Neural progenitor cell (in vitro differentiated cells): ENCODE measurements around the gene R3HDM2.

Experiments
- EZH2 ChIP-seq: fragments of 200-600 bp; sonication (generic); IDR thresholded peaks from 2 replicates; pipeline ENCODE4 v1.6.1; 2017; ENCODE audit warnings: antibody characterized with exemption, mild to moderate bottlenecking, moderate library complexity
- EZH2phosphoT487 ChIP-seq: fragments of 200-600 bp; sonication (generic); IDR thresholded peaks from 2 replicates; pipeline ENCODE4 v1.6.1; 2017; ENCODE audit warnings: antibody characterized with exemption
- TF ChIP-seq, protein P1 (sequence below): fragments of 200-600 bp; sonication (generic); IDR thresholded peaks from 2 replicates; pipeline ENCODE4 v1.5.1; 2017; ENCODE audit warnings: antibody characterized with exemption, mild to moderate bottlenecking

DNA sequence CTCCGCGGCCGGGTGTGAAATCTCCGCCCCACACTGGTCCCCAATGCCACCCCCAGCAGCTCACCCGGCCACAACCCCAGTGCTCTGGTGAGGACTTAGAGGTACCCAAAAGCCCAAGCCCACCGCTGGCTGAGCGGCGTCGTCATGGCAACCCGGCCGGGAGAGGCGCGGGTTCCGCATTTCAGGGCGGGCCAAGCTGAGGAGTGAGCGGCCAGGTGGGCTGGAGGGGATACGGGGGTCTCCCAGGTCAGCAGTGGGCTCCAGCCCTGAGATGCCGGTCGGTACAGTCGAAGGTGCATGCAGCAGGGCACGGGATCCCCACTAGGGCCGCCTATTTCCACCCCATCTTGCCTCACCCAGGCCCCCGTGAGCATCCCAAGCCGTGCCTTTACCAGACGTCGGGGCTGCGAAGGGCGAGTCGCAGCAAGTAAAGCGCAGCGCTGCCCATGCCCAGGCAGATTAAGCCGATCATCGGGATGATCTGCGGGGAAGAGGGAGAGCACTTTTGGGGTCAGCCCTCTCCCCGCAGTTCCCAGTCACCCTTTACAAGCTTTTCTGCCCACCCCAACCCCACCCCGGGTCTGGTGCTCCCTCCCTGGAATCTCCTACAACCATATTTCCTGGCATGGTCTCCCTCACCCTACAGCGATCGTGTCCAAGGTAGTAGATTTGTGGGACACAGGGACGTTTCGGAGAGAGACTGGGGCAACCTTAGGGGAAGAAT lies 194.5 kb downstream of the R3HDM2 start:
- TF ChIP-seq, protein P1, sequence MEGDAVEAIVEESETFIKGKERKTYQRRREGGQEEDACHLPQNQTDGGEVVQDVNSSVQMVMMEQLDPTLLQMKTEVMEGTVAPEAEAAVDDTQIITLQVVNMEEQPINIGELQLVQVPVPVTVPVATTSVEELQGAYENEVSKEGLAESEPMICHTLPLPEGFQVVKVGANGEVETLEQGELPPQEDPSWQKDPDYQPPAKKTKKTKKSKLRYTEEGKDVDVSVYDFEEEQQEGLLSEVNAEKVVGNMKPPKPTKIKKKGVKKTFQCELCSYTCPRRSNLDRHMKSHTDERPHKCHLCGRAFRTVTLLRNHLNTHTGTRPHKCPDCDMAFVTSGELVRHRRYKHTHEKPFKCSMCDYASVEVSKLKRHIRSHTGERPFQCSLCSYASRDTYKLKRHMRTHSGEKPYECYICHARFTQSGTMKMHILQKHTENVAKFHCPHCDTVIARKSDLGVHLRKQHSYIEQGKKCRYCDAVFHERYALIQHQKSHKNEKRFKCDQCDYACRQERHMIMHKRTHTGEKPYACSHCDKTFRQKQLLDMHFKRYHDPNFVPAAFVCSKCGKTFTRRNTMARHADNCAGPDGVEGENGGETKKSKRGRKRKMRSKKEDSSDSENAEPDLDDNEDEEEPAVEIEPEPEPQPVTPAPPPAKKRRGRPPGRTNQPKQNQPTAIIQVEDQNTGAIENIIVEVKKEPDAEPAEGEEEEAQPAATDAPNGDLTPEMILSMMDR = no peak
- TF ChIP-seq EZH2 (no peak), EZH2phosphoT487 (peak; percentile 47)
